ENCODE results near the gene ERC1. TPM values are rescaled to one million over a fixed set of nuclear protein-coding genes. Genes with fewer than 3 reads are reported as not detected.
"Not testable (repeated sequence)": the region's sequence is repeated elsewhere in the genome, so short reads cannot be mapped to it uniquely, and the experiment has no call there.

Gene ERC1
- total RNA-seq, 4 donors from 2014 or later, result 46.1 to 83.2 (median 63.8) TPM

DNA sequence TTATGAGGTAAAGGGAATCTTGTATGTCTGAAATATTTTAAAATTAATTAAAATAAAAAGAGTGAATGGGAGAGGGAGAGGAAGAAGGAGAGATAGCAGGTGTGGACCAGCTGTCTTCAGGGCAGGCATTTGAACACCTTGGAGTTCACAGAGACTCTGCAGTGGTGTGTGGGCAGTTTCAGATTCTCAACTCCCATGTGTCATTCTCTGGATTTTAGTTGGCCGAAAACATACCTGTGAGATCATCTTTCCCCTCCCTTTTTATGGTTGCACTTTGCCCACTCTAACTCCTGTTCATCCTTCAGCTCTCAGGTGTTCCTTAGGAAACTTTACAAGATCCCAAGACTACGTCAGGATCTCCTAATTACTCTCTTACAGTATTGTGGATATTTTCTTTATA lies 108.1 kb downstream of the ERC1 start:
- no peak for ATAC-seq (ENCODE audit: low FRiP score)
- no peak for DNase-seq (ENCODE audit: low spot score)
- no peak for TF ChIP-seq CTCF (IDR thresholded peaks at IDR 0.05)

- not testable (repeated sequence) for ATAC-seq (ENCODE audit: low FRiP score); DNase-seq (ENCODE audit: low spot score)
These were observed 108.6 kb downstream of the ERC1 start for GRCh38 chr12:1099618-1100017.

DNA sequence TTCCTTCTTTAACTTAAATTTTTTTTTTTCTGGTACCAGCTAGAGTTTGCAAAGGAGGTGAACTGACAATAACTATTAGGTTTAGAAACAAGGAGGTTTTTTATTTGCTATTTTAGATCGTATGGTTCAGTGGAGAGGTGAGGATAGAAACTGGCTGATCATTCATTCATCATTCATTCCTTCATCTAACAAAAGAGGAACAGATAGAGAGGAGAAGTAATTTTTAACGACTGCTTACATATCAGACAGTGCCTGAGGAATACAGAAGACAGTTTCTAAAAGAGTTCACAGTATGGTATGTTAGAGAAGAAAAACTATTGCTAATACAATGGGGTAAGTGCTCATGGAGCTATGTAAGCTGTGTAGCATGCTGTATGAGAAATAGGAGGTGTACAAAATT lies 111.1 kb downstream of the ERC1 start:
- TF ChIP-seq CTCF (IDR thresholded peaks at IDR 0.05), result no peak
- ATAC-seq (ENCODE audit: low FRiP score) (no peak), DNase-seq (ENCODE audit: low spot score) (no peak)

DNA sequence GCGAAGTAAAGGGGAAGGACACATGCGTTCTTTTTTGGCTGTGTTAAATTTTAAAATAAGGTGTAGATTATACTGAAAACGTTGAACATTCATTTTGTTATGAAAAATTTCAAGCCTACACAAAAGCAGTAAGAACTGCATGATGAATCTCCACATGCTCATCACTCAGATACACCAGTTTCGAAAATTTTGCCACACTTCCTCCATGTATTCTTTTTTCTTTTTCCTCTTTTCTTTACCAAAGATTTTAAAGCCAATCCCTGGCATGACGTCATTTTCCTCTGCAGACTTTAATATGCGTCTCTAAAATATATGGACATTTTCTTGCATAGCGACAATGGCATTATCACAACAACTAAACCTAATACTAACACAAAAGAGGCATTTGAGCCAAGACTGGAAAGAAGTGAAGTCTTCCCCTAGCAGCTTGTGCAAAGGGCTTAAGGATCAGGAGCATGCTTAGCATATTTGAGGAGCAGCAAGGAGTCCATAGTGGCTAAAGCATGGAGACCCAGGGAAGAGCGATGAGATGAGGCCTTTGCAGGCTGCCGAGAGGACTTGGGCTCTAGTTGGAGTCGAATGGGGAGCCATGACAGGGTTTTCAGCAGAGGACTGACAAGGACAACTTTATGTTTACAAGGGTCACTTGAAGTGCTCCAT lies 111.9 kb downstream of the ERC1 start:
- TF ChIP-seq CTCF (IDR thresholded peaks at IDR 0.05), result no peak
- ATAC-seq (ENCODE audit: low FRiP score) (no peak), DNase-seq (ENCODE audit: low spot score) (no peak)

DNA sequence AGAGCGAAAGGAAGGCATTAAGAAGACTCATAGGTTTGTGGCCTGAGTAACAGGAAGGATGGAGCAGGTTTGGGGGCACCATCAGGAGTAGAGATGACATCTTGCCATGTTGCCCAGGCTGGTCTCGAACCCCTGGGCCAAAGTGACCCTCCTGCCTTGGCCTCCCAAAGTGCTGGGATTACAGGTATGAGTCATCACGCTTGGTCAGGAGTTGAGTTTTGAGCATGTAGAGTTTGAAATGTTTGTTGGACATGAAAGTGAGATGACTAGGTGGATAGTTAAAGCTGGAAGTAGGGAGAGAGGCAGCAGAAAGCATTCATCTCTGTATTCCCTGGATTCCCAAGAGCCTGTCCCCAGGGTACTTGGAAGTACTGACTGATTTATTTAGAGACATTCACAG lies 112.6 kb downstream of the ERC1 start:
- no peak for TF ChIP-seq CTCF (IDR thresholded peaks at IDR 0.05)
- no peak for ATAC-seq (ENCODE audit: low FRiP score)
- DNase-seq (ENCODE audit: low spot score), result no peak

- TF ChIP-seq CTCF (IDR thresholded peaks at IDR 0.05), result no peak
- ATAC-seq (ENCODE audit: low FRiP score) (no peak), DNase-seq (ENCODE audit: low spot score) (no peak)
These were observed 113.2 kb downstream of the ERC1 start for GRCh38 chr12:1104088-1104800.

DNA sequence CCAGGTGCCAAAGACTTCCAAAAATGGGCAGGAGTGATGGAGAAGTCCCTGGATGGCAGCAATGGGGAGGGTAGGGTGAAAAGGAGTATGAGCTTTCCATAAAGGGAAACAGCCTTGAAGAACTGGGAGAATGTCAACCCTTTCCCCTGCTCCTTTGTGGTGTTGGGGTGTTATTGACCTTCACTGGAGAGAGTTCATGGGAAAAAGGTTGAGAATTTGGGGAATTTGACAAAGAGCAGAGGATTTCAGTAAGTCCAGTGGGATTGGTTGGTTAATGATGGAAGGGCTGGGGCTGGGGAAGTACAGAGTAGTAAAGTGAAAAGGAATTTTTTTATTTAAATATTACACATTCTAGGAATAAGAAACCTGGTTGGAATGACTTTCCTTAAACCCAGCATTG lies 116.6 kb downstream of the ERC1 start:
- TF ChIP-seq CTCF (IDR thresholded peaks at IDR 0.05), result no peak
- DNase-seq (ENCODE audit: low spot score), result no peak
- ATAC-seq (ENCODE audit: low FRiP score), result no peak

Data from omental fat pad (tissue), 4 donors.